H9 (cell line): Measurements from ENCODE around the gene PEPD. TPM values are rescaled to one million over a fixed set of nuclear protein-coding genes. Genes with fewer than 3 reads are reported as not detected.

Source experiments
- DNase-seq: peaks from one replicate; pipeline ENCODE4 v3.0.0-alpha.2; 2017
- H2AFZ ChIP-seq: one replicate; pipeline ENCODE4 v1.6.1; 2013; ENCODE audit warnings: mild to moderate bottlenecking, low read length, control low read depth, moderate library complexity
- H2AK5ac ChIP-seq: 2 replicates; pipeline ENCODE4 v1.6.1; 2013; ENCODE audit warnings: low read length, control low read depth, mixed read lengths; ENCODE audit not compliant: insufficient read length
- H2BK120ac ChIP-seq: one replicate; pipeline ENCODE4 v1.6.1; 2013; ENCODE audit warnings: low read depth, mild to moderate bottlenecking, low read length, control low read depth, inconsistent platforms; ENCODE audit not compliant: poor library complexity, severe bottlenecking
- H2BK12ac ChIP-seq: 2 replicates; pipeline ENCODE4 v1.6.1; 2013; ENCODE audit warnings: low read length, control low read depth, mixed read lengths, low read depth; ENCODE audit not compliant: insufficient read length
- H2BK15ac ChIP-seq: 2 replicates; pipeline ENCODE4 v1.6.1; 2013; ENCODE audit warnings: low read depth, low read length, control low read depth
- H2BK20ac ChIP-seq: one replicate; pipeline ENCODE4 v1.6.1; 2013; ENCODE audit warnings: low read depth, mild to moderate bottlenecking, low read length, control low read depth, inconsistent platforms; ENCODE audit not compliant: poor library complexity, severe bottlenecking
- H2BK5ac ChIP-seq: 2 replicates; pipeline ENCODE4 v1.6.1; 2013; ENCODE audit warnings: low read length, control low read depth, mixed read lengths; ENCODE audit not compliant: insufficient read length
- H3K14ac ChIP-seq: 2 replicates; pipeline ENCODE4 v1.6.1; 2013; ENCODE audit warnings: low read length, control low read depth; ENCODE audit not compliant: insufficient read depth
- H3K18ac ChIP-seq: 2 replicates; pipeline ENCODE4 v1.6.1; 2013; ENCODE audit warnings: low read depth, mild to moderate bottlenecking, mixed read lengths, low read length, control low read depth; ENCODE audit not compliant: insufficient read length
- H3K23ac ChIP-seq: 2 replicates; pipeline ENCODE4 v1.6.1; 2013; ENCODE audit warnings: low read length, control low read depth, mixed read lengths, low read depth; ENCODE audit not compliant: insufficient read length
- H3K23me2 ChIP-seq: 2 replicates; pipeline ENCODE4 v1.6.1; 2013; ENCODE audit warnings: low read depth, mild to moderate bottlenecking, mixed read lengths, low read length, control low read depth; ENCODE audit not compliant: insufficient read length, poor library complexity, severe bottlenecking
- H3K27ac ChIP-seq: 2 replicates; pipeline ENCODE4 v1.5.1; 2013; ENCODE audit warnings: low read length, control low read depth, mixed read lengths, low read depth; ENCODE audit not compliant: insufficient read length
- H3K27me3 ChIP-seq: 2 replicates; pipeline ENCODE4 v1.6.1; 2013; ENCODE audit warnings: low read length, control low read depth, inconsistent platforms; ENCODE audit not compliant: insufficient read depth
- H3K4ac ChIP-seq: 2 replicates; pipeline ENCODE4 v1.6.1; 2013; ENCODE audit warnings: low read depth, mild to moderate bottlenecking, control low read depth, inconsistent platforms, low read length, moderate library complexity
- H3K4me1 ChIP-seq: 2 replicates; pipeline ENCODE4 v1.6.1; 2013; ENCODE audit warnings: low read length, control low read depth, inconsistent platforms; ENCODE audit not compliant: insufficient read depth
- H3K4me2 ChIP-seq: 2 replicates; pipeline ENCODE4 v1.6.1; 2013; ENCODE audit warnings: low read length, control low read depth, mixed read lengths; ENCODE audit not compliant: insufficient read length, insufficient read depth
- H3K56ac ChIP-seq: 2 replicates; pipeline ENCODE4 v1.6.1; 2013; ENCODE audit warnings: low read depth, mild to moderate bottlenecking, mixed read lengths, low read length, control low read depth; ENCODE audit not compliant: insufficient read length
- H3K79me1 ChIP-seq: 2 replicates; pipeline ENCODE4 v1.6.1; 2013; ENCODE audit warnings: low read depth, mild to moderate bottlenecking, moderate library complexity, low read length, control low read depth, inconsistent platforms; ENCODE audit not compliant: insufficient read depth, poor library complexity, severe bottlenecking
- H3K79me2 ChIP-seq: 2 replicates; pipeline ENCODE4 v1.6.1; 2013; ENCODE audit warnings: low read length, control low read depth, inconsistent platforms; ENCODE audit not compliant: insufficient read depth
- H3K9ac ChIP-seq: 2 replicates; pipeline ENCODE4 v1.6.1; 2013; ENCODE audit warnings: low read length, control low read depth, mixed read lengths; ENCODE audit not compliant: insufficient read length; ENCODE audit errors: extremely low read depth
- H3K9me3 ChIP-seq: one replicate; pipeline ENCODE4 v1.6.1; 2013; ENCODE audit warnings: low read depth, low read length, inconsistent platforms; ENCODE audit not compliant: control insufficient read depth
- H3T11ph ChIP-seq: one replicate; pipeline ENCODE4 v1.6.1; 2013; ENCODE audit warnings: mild to moderate bottlenecking, low read length, control low read depth, inconsistent platforms
- H4K20me1 ChIP-seq: one replicate; pipeline ENCODE4 v1.6.1; 2013; ENCODE audit not compliant: control insufficient read depth, insufficient read length, insufficient read depth
- H4K5ac ChIP-seq: 2 replicates; pipeline ENCODE4 v1.6.1; 2013; ENCODE audit warnings: low read depth, mild to moderate bottlenecking, mixed read lengths, low read length, control low read depth; ENCODE audit not compliant: insufficient read length
- H4K8ac ChIP-seq: replicated peaks from 2 replicates; pipeline ENCODE4 v1.6.1; 2013; ENCODE audit warnings: low read length, control low read depth, mixed read lengths, low read depth; ENCODE audit not compliant: insufficient read length
- H4K91ac ChIP-seq: 2 replicates; pipeline ENCODE4 v1.6.1; 2013; ENCODE audit warnings: low read depth, mild to moderate bottlenecking, moderate library complexity, mixed read lengths, low read length, control low read depth; ENCODE audit not compliant: insufficient read length
- H3K27ac Mint-ChIP-seq, 3 experiments: 2 replicates in 2 of 3; 3 replicates in 1 of 3; pipeline ENCODE4 v1.8.0; 2020 to 2021; ENCODE audit warnings: mixed read lengths in 3 of 3, mild to moderate bottlenecking in 1 of 3, moderate library complexity in 1 of 3
- H3K27me3 Mint-ChIP-seq: 2 replicates; pipeline ENCODE4 v1.8.0; 2021; ENCODE audit warnings: low read depth, mild to moderate bottlenecking, moderate library complexity, mixed read lengths
- H3K36me3 Mint-ChIP-seq, 3 experiments: 2 replicates in 2 of 3; 3 replicates in 1 of 3; pipeline ENCODE4 v1.8.0; 2020 to 2021; ENCODE audit warnings: low read depth in 3 of 3, mixed read lengths in 3 of 3; ENCODE audit not compliant: insufficient read depth in 1 of 3
- H3K4me1 Mint-ChIP-seq, 2 experiments: 2 replicates each; pipeline ENCODE4 v1.8.0; 2020; ENCODE audit warnings: mixed read lengths in 2 of 2
- H3K4me3 Mint-ChIP-seq, 2 experiments: 2 replicates in 1 of 2; 3 replicates in 1 of 2; pipeline ENCODE4 v1.8.0; 2020 to 2021; ENCODE audit warnings: mild to moderate bottlenecking in 2 of 2, mixed read lengths in 2 of 2, moderate library complexity in 1 of 2
- H3K9me3 Mint-ChIP-seq, 2 experiments: 2 replicates in 1 of 2; 3 replicates in 1 of 2; pipeline ENCODE4 v1.8.0; 2020; ENCODE audit warnings: mild to moderate bottlenecking in 2 of 2, mixed read lengths in 2 of 2, moderate library complexity in 1 of 2
- WGBS: extraction: QIAGEN DNeasy Blood & Tissue Kit; methylation state at CpG from one replicate; pipeline ENCODE4 v1.1.7; 2013; ENCODE audit warnings: missing lambda C conversion rate, low lambda C conversion rate, mixed read lengths; ENCODE audit not compliant: insufficient read length; ENCODE audit errors: extremely low coverage; 5-methylcytosine and 5-hydroxymethylcytosine counted together
- total RNA-seq: library from RNA; stranded (reverse); gene quantifications from 2 replicates; pipeline ENCODE4 v1.2.1, GENCODE V29; 2021
- TF ChIP-seq, protein P1 (sequence below): fragments of 200-600 bp; sonication (generic); conservative IDR thresholded peaks from 3 replicates; pipeline ENCODE4 v1.8.0; 2021; ENCODE audit warnings: antibody characterized with exemption, mild to moderate bottlenecking

PEPD gene
- total RNA-seq, 1 experiment from 2014 or later, result 52.8 TPM

DNA sequence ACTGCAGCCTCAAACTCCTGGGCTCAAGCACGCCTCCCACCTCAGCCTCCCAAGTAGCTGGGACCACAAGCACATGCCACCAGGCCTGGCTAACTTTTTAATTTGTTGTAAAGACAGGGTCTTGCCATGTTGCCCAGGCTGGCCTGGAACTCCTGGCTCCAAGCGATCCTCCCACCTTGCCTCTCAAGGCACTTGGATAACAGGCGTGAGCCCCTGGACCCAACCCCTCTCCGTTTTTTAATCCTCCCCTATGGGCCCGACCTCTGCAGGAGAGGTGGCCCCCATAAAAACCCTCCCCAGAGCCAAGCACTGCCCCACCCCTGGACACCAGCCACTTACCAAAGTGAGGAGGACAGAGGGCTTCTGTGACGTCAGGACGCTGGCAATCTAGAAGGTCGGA is 28.6 kb downstream of the PEPD start:
- Histone ChIP-seq H3K9me3 (no peaks in the 10 kb centered on the region), H2BK5ac (no peak overlapping the region), H3K27me3 (no peaks in the 10 kb centered on the region), H3K4me2 (no peak overlapping the region), H3K79me2 (no peaks in the 10 kb centered on the region), H4K5ac (no peak overlapping the region), H3K9ac (no peak overlapping the region), H3K56ac (no peak overlapping the region), H4K91ac (no peak overlapping the region), H3K23ac (no peak overlapping the region), H3K18ac (no peak overlapping the region), H2AFZ (no peak overlapping the region), H2BK15ac (no peak overlapping the region), H2AK5ac (no peak overlapping the region), H3K4ac (no peak overlapping the region), H3K79me1 (no peaks in the 10 kb centered on the region), H2BK12ac (no peak overlapping the region), H4K8ac (no peak overlapping the region), H3K4me1 (no peaks in the 10 kb centered on the region), H2BK20ac (no peak overlapping the region), H4K20me1 (no peaks in the 10 kb centered on the region), H3K14ac (no peak overlapping the region), H2BK120ac (no peak overlapping the region), H3K27ac (no peak overlapping the region), H3K23me2 (no peaks in the 10 kb centered on the region), H3T11ph (no peak overlapping the region)
- no CpG with 5 or more reads among the region's 8 CpGs for WGBS
- no peaks in the 10 kb centered on the region for H3K9me3 Mint-ChIP-seq
- peaks cover 0 to 4% (median 0%) of the 10 kb centered on the region in 3 experiments; a peak in 3 of 7 replicates for H3K36me3 Mint-ChIP-seq
- no peaks in the 10 kb centered on the region for H3K27me3 Mint-ChIP-seq
- no peak for DNase-seq
- 0 out of 7 replicates have a peak overlapping the region, but pooled peaks of 1 of the 3 experiments have one; percentile 64 for H3K27ac Mint-ChIP-seq
- TF ChIP-seq, protein P1, sequence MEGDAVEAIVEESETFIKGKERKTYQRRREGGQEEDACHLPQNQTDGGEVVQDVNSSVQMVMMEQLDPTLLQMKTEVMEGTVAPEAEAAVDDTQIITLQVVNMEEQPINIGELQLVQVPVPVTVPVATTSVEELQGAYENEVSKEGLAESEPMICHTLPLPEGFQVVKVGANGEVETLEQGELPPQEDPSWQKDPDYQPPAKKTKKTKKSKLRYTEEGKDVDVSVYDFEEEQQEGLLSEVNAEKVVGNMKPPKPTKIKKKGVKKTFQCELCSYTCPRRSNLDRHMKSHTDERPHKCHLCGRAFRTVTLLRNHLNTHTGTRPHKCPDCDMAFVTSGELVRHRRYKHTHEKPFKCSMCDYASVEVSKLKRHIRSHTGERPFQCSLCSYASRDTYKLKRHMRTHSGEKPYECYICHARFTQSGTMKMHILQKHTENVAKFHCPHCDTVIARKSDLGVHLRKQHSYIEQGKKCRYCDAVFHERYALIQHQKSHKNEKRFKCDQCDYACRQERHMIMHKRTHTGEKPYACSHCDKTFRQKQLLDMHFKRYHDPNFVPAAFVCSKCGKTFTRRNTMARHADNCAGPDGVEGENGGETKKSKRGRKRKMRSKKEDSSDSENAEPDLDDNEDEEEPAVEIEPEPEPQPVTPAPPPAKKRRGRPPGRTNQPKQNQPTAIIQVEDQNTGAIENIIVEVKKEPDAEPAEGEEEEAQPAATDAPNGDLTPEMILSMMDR, result no peak
- H3K4me3 Mint-ChIP-seq, result no peak overlapping the region
- H3K4me1 Mint-ChIP-seq, result no peaks in the 10 kb centered on the region
